PC-3 (cell line): ENCODE data around the gene LDOC1. TPM values are rescaled to one million over a fixed set of nuclear protein-coding genes. Genes with fewer than 3 reads are reported as not detected.

Experiments
- total RNA-seq: library from RNA; depleted of rRNA; stranded (reverse); fragments of >200 nt; gene quantifications from 2 replicates; pipeline ENCODE4 v1.2.3, GENCODE V29; 2014; rRNA removed

LDOC1 gene
- total RNA-seq, 1 experiment from 2014 or later: 40.6 TPM

Other genes starting within 250 kb of the LDOC1 start
- 0.33 TPM in 1 of 2 replicates, not detected in the other for gene SPANXB1, start 174.5 kb downstream of the LDOC1 start, total RNA-seq
- not detected in 2 replicates for gene SPANXC, start 65.4 kb upstream of the LDOC1 start, total RNA-seq